Measurements from ENCODE around the gene OTUD6A. TPM values are rescaled to one million over a fixed set of nuclear protein-coding genes. Genes with fewer than 3 reads are reported as not detected.
"Not testable (repeated sequence)": the region's sequence is repeated elsewhere in the genome, so short reads cannot be mapped to it uniquely, and the experiment has no call there.

The OTUD6A gene
- total RNA-seq, 1 experiment from 2014 or later: not detected

- DNase-seq (ENCODE audit: low spot score): peak; percentile 4
Observed at GRCh38 chrX:70046978-70047377, 15.3 kb upstream of the OTUD6A start.

DNA sequence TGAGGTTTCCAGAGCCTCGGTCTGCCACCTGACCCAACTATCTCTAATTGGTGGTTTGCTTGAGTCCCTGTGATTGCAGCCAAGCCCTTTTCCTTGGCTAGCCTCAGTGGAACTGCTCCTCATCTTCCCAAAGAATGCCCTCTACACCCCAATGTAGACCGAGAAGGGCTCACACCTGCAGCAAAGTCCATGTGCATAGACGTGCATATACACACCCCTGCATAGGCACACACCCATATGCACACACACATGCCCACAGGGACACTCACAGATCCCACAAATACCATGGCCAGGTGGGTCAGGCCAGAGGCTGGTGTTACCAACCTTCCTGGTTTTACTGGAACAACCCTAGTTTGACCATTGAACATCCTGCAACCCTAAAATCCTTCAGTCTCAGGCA lies 12.9 kb upstream of the OTUD6A start:
- no peak for DNase-seq (ENCODE audit: low spot score)

DNA sequence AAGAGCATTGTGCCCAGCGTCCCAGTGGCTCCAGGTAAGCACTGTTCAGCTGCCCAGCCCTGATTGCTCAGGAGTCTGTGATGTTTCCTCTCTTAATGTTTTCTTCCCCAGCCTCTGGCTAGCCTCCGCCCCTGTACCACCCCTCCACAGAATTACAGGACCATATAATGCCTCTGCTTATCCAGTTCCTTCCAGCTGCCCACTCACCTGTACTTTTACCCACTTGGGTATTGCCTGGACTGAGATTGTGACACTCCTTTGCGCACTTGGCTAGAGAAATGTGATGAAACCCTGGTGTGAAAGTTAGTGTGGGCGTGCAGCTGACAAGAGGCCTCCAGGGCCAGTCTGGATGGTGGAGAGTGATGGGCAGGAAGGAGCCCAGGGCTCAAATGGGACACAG lies 12.3 kb upstream of the OTUD6A start, which contains the start of gene AWAT2:
TSS of gene AWAT2 (minus strand) at position 14 of the 400 bp plus-strand sequence. CDS start at position 8, 6 bp downstream.
- DNase-seq (ENCODE audit: low spot score): no peak

- no peak for DNase-seq (ENCODE audit: low spot score)
Observed at GRCh38 chrX:70052895-70053615, 9.2 kb upstream of the OTUD6A start.

DNA sequence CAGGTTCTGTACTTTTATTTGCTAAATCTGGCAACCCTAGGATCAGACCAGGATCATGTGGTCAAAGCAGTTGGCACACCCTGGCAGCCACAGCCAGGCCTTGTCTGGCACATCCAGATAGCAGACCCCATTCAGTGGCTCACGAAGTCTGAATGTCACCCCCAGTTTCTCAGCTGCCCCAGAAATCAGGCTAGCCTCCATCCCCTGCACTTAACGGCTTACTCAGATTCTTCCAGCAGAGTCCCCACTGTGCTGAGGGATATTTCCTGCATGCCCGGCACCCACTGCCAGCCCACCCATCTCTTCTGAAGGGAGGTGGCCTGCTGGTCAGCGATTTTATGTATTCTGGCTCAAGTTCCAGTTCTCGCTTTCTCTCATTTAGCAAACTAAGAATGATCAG lies 7.9 kb upstream of the OTUD6A start:
- no peak for DNase-seq (ENCODE audit: low spot score)

GRCh38 chrX:70062961-70063550 lies 799 bp downstream of the OTUD6A start:
- no peak for DNase-seq (ENCODE audit: low spot score)

- DNase-seq (ENCODE audit: low spot score): no peak
Observed at GRCh38 chrX:70066646-70067045, 4.4 kb downstream of the OTUD6A start.

DNA sequence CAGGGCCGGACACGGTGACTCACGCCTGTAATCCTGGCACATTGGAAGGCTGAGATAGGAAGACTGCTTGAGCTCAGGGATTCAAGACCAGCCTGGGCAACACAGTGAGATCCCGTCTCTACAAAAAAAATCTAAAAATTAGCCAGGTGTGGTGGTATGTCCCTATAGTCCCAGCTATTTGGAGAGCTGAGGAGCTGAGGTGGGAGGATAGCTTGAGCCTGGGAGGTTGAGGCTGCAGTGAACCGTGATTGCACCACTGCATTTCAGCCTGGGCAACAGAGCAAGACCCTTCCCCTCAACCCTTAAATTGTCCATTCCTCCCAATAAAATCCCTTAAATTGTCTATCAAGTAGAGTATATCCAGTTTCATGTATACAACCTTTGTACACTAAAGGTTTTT lies 17.0 kb downstream of the OTUD6A start:
- DNase-seq (ENCODE audit: low spot score): no peak

DNA sequence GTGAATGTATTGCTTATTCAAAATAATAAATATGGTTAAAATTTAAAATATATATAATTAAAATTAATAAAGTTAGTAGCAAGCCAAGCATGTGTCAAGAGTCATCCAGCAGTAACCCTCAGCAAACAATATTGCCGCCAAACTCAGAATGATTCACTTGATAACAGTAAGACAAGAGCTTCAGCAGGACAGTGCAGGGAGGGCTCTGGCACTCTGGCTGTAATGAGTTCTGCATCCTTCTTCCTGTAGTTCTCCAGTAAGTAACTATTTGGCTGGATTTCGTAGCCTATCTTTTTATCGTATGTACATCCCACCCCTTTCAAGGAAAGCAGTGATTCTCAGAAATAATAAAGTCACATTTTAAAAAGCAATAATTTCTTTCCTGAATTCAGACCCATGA lies 17.6 kb downstream of the OTUD6A start:
- DNase-seq (ENCODE audit: low spot score): no peak

DNA sequence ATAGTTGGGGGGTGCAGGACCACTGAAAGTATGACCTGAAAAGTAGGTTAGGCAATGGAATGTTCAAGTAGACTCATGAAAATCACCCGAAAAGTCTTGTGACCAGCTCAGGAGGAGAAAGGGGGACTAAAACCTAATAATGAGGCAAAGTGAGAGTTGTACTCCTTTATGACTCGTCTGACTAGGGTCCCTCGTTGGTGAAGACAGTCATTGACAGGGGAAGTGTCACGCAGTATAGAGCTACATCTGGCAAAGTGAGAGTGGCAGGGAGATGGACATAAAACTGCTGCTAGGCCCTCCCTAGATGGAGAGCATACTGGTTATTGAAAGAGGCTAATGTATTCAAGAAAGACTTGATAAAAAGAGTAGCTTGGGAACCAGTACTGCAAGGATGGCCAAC lies 20.5 kb downstream of the OTUD6A start:
- DNase-seq (ENCODE audit: low spot score): no peak

- no peak for DNase-seq (ENCODE audit: low spot score)
Observed at GRCh38 chrX:70084592-70085240, 22.5 kb downstream of the OTUD6A start.

DNA sequence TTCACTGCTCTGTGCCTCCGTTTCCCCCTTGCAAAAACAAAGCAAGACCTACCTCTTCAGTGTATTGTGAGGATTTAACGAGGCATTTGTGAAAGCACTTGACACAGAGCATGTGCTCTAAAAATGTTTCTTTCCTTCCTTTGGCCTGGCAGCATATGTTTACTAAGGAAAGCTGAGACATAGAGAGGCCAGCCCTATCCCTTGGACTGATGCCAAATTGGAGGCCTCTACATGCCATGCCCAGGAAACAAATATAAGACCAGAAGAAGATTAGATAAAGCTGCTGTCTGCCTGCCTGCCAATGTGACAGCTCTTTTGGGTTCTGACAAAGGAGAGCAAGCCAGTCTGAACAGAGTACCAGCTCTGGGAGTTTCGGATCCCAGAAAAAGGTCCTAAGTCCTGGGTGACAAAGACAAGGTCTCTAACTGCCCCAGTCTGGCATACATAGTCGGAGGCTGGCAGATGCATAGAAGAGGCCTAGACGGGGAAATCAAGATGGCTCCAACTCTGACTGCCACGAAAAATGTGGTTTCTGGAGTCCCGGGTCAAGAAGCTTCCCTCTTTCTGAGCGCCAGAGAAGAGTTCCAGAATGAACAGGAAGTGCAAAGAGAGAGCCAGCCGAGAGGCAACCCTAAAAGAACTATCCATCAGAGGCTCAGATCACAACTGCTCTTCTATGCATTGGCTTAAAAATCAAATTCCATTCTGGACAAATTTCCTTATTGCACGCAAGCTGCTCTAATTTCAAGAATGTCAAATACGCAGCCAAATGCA lies 25.8 kb downstream of the OTUD6A start:
- DNase-seq (ENCODE audit: low spot score): no peak

DNA sequence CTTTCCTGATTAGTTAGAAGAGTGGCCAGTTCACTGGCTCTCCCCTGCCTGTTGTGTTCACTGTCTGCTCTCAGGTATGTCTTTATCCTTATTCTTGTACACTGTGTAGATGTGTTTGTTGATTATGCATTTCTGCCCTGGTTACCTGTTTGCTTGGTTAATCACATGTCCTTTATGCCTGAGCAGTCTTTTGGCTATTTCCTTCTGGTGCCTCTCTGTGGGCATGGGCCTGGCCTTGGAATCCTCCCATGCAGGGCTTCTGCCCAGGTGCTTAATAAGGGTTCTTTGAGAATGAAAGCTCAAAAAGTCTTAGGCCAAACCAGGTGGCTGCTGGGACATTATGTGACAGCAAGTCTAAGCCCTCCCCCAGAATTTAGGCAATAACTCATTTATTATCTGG lies 26.5 kb downstream of the OTUD6A start:
- DNase-seq (ENCODE audit: low spot score): no peak

DNA sequence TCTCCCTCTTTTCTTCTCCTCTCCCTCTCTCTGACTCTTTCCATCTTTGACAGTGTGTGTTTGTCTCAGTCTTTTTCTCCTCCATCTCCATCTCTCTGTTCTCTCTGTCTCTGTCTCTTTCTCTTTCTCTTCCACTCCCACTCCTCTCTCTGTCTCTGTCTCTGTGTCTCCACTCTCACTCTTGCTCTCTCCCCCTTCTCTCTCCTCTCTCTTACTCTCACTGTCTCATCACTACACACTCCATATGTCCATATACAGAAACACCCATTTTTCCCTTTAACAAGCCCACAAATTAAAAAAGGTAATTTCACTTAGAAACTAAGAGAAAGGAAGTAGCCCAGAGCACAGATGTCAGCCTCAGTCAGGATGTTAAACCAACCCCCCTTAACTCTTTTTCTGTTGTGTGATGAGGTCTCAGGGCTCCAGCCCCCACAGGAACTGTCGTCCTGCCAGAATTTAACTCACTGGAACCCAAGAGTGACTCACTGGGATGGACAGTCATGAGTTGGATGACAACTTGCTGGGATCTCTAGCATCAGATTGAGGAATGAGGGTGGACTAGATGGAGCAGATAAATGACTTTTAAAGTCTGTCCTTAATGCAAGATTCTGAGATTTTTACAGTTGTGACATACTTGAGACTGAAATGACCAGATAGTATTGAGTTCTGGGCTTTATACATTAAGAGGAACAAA lies 27.5 kb downstream of the OTUD6A start:
- peak; percentile 19 for DNase-seq (ENCODE audit: low spot score)

DNA sequence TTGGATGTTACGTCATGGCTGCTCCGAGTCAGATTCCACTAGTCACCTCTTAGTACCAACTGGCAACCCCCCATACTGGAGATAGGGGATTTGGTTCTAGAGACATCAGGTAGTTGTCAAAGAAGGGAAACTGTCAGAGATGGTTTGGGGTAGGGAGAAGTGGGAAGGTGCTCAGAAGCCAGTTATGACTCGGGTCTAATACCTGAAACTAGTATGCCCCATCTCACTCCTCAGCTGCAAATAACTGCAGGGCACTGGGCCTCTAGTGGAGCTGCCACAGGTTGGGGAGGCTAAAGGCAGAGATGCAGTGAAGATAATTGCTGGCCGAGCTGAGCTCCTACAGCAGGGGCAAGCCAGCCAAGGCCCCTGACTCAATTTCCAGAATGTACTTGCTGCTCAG lies 30.0 kb downstream of the OTUD6A start:
- DNase-seq (ENCODE audit: low spot score): no peak

DNA sequence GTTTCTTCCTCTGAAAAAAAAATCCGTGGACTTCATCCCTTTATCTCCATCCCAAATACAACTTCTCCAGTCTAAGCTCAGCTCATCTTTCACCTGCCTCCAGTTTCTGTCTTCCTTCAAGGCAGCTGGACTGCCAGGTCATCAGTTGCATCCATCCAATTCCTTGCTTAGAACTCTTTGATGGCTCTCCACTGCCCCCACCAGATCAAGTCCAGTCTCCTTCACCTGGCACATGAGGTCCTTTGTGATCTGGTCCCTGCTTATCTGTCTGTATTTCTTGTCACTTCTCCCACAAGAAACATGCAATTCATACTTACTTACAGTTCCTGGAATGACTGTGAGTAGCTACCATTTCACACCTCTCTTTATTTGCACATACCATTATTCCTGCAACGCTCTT lies 33.8 kb downstream of the OTUD6A start:
- peak; percentile 9 for DNase-seq (ENCODE audit: low spot score)

GRCh38 chrX:70105229-70105628 lies 43.0 kb downstream of the OTUD6A start:
- DNase-seq (ENCODE audit: low spot score): no peak

- not testable (repeated sequence) for DNase-seq (ENCODE audit: low spot score)
Observed at GRCh38 chrX:70111436-70112026, 49.3 kb downstream of the OTUD6A start.
